ENCODE data around the gene REEP3. TPM values are rescaled to one million over a fixed set of nuclear protein-coding genes. Genes with fewer than 3 reads are reported as not detected.

Gene REEP3
- total RNA-seq, 1 experiment from 2014 or later = 39.6 TPM

DNA sequence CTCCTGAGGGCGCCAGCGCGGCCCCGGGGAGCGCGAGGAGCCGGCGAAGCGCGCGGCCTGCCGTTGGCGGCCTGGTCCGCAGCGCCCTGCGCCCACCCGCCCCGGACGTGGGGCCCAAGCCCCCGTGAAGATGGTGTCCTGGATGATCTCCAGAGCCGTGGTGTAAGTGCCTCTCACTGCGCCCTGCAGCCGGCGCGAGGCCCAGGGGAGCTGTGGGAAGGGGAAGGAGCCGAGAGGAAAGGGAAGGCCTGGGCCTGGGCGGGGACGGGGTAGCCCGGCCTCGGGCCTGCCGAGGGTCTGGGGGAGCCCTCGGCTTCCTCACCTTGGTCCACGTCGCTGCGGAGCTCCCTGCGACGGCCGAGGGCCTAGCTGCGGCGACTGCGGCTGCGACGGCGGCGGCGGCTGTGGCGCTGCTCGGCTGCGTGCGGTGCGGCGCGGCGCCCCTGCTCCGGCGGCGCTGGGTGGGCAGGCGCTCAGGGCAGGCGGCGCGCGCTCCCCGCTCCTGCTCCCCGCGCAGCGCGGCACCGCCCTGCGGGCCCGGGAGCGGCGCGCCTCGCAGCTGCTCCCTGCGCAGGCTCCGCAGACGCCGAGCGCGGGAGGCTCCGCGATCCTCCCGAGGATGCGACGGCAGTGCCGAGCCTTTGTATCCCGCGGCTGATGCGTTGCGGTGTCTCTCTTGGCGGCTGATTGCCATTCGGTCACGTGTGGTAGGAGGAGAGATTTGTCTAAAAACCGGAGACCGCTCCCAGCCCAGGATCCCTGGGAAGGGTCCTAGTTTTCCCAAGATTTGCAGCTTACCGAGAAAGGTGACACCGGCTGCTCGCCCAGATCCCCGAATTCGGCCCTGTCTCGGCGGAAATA is 445 bp downstream of the REEP3 start:
- TF ChIP-seq EZH2 (IDR thresholded peaks at IDR 0.05; ENCODE audit: borderline replicate concordance, low read depth, low read length, poor library complexity, severe bottlenecking) = no peak
- TF ChIP-seq, protein P1, sequence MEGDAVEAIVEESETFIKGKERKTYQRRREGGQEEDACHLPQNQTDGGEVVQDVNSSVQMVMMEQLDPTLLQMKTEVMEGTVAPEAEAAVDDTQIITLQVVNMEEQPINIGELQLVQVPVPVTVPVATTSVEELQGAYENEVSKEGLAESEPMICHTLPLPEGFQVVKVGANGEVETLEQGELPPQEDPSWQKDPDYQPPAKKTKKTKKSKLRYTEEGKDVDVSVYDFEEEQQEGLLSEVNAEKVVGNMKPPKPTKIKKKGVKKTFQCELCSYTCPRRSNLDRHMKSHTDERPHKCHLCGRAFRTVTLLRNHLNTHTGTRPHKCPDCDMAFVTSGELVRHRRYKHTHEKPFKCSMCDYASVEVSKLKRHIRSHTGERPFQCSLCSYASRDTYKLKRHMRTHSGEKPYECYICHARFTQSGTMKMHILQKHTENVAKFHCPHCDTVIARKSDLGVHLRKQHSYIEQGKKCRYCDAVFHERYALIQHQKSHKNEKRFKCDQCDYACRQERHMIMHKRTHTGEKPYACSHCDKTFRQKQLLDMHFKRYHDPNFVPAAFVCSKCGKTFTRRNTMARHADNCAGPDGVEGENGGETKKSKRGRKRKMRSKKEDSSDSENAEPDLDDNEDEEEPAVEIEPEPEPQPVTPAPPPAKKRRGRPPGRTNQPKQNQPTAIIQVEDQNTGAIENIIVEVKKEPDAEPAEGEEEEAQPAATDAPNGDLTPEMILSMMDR (conservative IDR thresholded peaks at IDR 0.05; ENCODE audit: low read depth, low read length) = no peak
- H3K27me3 ChIP-seq (replicated peaks; ENCODE audit: insufficient read depth, low read depth, low read length, poor library complexity) = no peaks in the 10 kb centered on the region
- peak overlapping the region; percentile 63 for H3K4me3 ChIP-seq (ENCODE audit: low read depth, low read length, poor library complexity, severe bottlenecking)
- H3K9me3 ChIP-seq (ENCODE audit: low read depth, low read length, poor library complexity, severe bottlenecking) = no peaks in the 10 kb centered on the region
- peak overlapping the region; percentile 97 for H3K27ac ChIP-seq (ENCODE audit: low read depth, low read length, poor library complexity, severe bottlenecking)
- H3K4me1 ChIP-seq (ENCODE audit: insufficient read depth, low read length, poor library complexity, severe bottlenecking) = peaks cover 45% of the 10 kb centered on the region
- BruUV-seq (replicated peaks) = no TSS peak
- H3K36me3 ChIP-seq (ENCODE audit: insufficient read depth, low read length, poor library complexity, severe bottlenecking) = no peaks in the 10 kb centered on the region
- intact Hi-C loops (cut with micrococcal nuclease; ENCODE audit: unreplicated experiment) = loop anchor here (2.0 to 5.0 kb wide), 4 partner anchors 55 to 254 kb away; no protein-coding TSS in a partner anchor
- ChIA-PET CTCF (interaction anchor here (0.7 kb wide), 2 partner anchors 108 to 364 kb away, joined by 3 read pairs; no protein-coding TSS in a partner anchor), POLR2A (ENCODE audit: low non-redundant PET) (interaction anchor here (1.1 kb wide), 1 partner anchor 253 kb away, joined by 5 read pairs; no protein-coding TSS in a partner anchor)
- DNase-seq (ENCODE audit: low spot score) = peak; percentile 89

GRCh38 chr10:63522277-63522687 is 1.1 kb downstream of the REEP3 start:
- no peaks in the 10 kb centered on the region for H3K36me3 ChIP-seq (ENCODE audit: insufficient read depth, low read length, poor library complexity, severe bottlenecking)
- CTCF ChIA-PET = no interaction called here
- H3K9me3 ChIP-seq (ENCODE audit: low read depth, low read length, poor library complexity, severe bottlenecking) = no peaks in the 10 kb centered on the region
- intact Hi-C loops (cut with micrococcal nuclease; ENCODE audit: unreplicated experiment) = loop anchor here (5.0 kb wide), 3 partner anchors 105 to 255 kb away; no protein-coding TSS in a partner anchor
- peaks cover 39% of the 10 kb centered on the region for H3K4me1 ChIP-seq (ENCODE audit: insufficient read depth, low read length, poor library complexity, severe bottlenecking)
- TF ChIP-seq, protein P1 (conservative IDR thresholded peaks at IDR 0.05; ENCODE audit: low read depth, low read length) = no peak
- no peak for TF ChIP-seq EZH2 (IDR thresholded peaks at IDR 0.05; ENCODE audit: borderline replicate concordance, low read depth, low read length, poor library complexity, severe bottlenecking)
- BruUV-seq (replicated peaks) = no TSS peak
- H3K27me3 ChIP-seq (replicated peaks; ENCODE audit: insufficient read depth, low read depth, low read length, poor library complexity) = no peaks in the 10 kb centered on the region
- POLR2A ChIA-PET (ENCODE audit: low non-redundant PET) = interaction anchor here (1.1 kb wide), 1 partner anchor 253 kb away, joined by 5 read pairs; no protein-coding TSS in a partner anchor
- H3K4me3 ChIP-seq (ENCODE audit: low read depth, low read length, poor library complexity, severe bottlenecking) = peak overlapping the region; percentile 63
- H3K27ac ChIP-seq (ENCODE audit: low read depth, low read length, poor library complexity, severe bottlenecking) = peak overlapping the region; percentile 97
- DNase-seq (ENCODE audit: low spot score) = peak; percentile 47

DNA sequence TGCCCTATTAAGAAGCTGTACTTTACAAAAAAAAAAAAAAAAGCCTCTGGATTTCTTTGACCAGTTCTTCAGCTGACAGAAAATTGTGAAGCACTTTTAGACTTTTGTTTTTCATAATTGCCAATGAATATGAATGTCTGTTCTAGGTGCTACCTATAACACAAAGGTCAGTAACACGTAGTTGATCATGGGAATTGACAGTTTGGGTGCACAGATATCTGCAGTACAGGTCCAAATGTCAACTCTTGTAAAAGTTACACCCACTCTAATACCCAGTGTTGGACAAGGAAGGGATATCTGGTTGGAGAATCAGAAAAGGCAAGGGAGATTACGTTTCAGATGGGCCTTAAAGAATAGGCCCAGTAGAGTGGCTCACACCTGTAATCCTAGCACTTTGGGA is 1.8 kb downstream of the REEP3 start:
- Histone ChIP-seq H3K4me3 (ENCODE audit: low read depth, low read length, poor library complexity, severe bottlenecking) (peak overlapping the region; percentile 63), H3K36me3 (ENCODE audit: insufficient read depth, low read length, poor library complexity, severe bottlenecking) (no peaks in the 10 kb centered on the region), H3K27me3 (replicated peaks; ENCODE audit: insufficient read depth, low read depth, low read length, poor library complexity) (no peaks in the 10 kb centered on the region), H3K4me1 (ENCODE audit: insufficient read depth, low read length, poor library complexity, severe bottlenecking) (peaks cover 39% of the 10 kb centered on the region), H3K27ac (ENCODE audit: low read depth, low read length, poor library complexity, severe bottlenecking) (peak overlapping the region; percentile 97), H3K9me3 (ENCODE audit: low read depth, low read length, poor library complexity, severe bottlenecking) (no peaks in the 10 kb centered on the region)
- ChIA-PET CTCF (no interaction called here), POLR2A (ENCODE audit: low non-redundant PET) (no interaction called here)
- no peak for TF ChIP-seq EZH2 (IDR thresholded peaks at IDR 0.05; ENCODE audit: borderline replicate concordance, low read depth, low read length, poor library complexity, severe bottlenecking)
- TF ChIP-seq, protein P1 (conservative IDR thresholded peaks at IDR 0.05; ENCODE audit: low read depth, low read length) = no peak
- BruUV-seq (replicated peaks) = no TSS peak
- intact Hi-C loops (cut with micrococcal nuclease; ENCODE audit: unreplicated experiment) = loop anchor here (5.0 kb wide), 3 partner anchors 104 to 256 kb away; no protein-coding TSS in a partner anchor
- no peak for DNase-seq (ENCODE audit: low spot score)

Measured in A673 (cell line).